Adrenal gland (tissue), 5 donors: Measurements from ENCODE around the gene TMPRSS4.

Source experiments
- POLR2A ChIP-seq, 2 donors: fragments of 450-650 bp; IDR thresholded peaks; one replicate each; pipeline ENCODE4 v1.6.1; 2017; ENCODE audit warnings: antibody characterized with exemption in 2 of 2, mild to moderate bottlenecking in 2 of 2, moderate library complexity in 1 of 2
- TF ChIP-seq, protein P1 (sequence below), 6 experiments: fragments of 450-650 bp in 4 of 6; fragments of 200-600 bp in 2 of 6; sonication (generic) in 1 of 6; IDR thresholded peaks; 1 replicate in 5 of 6; 2 replicates in 1 of 6; pipeline versions ENCODE4 v1.5.1 to v1.8.0; 2016 to 2021; ENCODE audit warnings: antibody characterized with exemption in 6 of 6, mild to moderate bottlenecking in 2 of 6, moderate library complexity in 1 of 6
- donor health status: DM: no; HTN: no; CAD: no.

DNA sequence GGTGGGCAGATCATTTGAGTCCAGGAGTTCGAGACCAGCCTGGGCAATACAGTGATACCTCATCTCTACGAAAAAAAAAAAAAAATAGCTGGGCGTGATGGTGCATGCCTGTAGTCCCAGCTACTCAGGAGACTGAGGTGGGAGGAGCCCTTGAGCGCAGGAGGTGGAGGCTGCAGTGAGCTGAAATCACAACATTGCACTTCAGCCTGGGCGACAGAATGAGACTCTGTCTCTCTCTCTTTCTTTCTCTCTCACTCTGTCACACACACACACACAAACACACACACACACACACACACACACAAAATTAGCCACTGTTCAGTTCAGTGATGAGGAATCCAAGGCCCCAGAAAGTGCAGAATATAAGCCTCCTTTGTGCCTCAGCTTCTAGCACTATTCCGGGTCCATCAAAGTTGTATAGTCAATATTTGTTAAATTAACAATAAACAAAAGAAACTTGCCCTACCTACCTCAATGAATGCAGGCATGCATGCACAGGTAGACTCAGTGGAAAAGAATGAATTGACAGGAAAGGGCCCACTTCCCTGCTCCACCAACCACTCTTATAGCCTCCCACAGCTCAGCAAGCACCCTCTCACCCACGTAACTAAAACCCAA lies 13.8 kb downstream of the TMPRSS4 start:
- TF ChIP-seq, protein P1, sequence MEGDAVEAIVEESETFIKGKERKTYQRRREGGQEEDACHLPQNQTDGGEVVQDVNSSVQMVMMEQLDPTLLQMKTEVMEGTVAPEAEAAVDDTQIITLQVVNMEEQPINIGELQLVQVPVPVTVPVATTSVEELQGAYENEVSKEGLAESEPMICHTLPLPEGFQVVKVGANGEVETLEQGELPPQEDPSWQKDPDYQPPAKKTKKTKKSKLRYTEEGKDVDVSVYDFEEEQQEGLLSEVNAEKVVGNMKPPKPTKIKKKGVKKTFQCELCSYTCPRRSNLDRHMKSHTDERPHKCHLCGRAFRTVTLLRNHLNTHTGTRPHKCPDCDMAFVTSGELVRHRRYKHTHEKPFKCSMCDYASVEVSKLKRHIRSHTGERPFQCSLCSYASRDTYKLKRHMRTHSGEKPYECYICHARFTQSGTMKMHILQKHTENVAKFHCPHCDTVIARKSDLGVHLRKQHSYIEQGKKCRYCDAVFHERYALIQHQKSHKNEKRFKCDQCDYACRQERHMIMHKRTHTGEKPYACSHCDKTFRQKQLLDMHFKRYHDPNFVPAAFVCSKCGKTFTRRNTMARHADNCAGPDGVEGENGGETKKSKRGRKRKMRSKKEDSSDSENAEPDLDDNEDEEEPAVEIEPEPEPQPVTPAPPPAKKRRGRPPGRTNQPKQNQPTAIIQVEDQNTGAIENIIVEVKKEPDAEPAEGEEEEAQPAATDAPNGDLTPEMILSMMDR (IDR thresholded peaks at IDR 0.05) = no peak
- TF ChIP-seq POLR2A (IDR thresholded peaks at IDR 0.05) = no peak
